GM11168 (cell line): ENCODE results near the gene NEGR1.

Source experiments
- in situ Hi-C: fragments of 300-500 bp; cut with MboI; formaldehyde crosslinking; loops from one replicate; pipeline ENCODE4 v1.12.0; 2022; ENCODE audit warnings: low sequenced_read_pairs; ENCODE audit not compliant: unreplicated experiment

Gene NEGR1

DNA sequence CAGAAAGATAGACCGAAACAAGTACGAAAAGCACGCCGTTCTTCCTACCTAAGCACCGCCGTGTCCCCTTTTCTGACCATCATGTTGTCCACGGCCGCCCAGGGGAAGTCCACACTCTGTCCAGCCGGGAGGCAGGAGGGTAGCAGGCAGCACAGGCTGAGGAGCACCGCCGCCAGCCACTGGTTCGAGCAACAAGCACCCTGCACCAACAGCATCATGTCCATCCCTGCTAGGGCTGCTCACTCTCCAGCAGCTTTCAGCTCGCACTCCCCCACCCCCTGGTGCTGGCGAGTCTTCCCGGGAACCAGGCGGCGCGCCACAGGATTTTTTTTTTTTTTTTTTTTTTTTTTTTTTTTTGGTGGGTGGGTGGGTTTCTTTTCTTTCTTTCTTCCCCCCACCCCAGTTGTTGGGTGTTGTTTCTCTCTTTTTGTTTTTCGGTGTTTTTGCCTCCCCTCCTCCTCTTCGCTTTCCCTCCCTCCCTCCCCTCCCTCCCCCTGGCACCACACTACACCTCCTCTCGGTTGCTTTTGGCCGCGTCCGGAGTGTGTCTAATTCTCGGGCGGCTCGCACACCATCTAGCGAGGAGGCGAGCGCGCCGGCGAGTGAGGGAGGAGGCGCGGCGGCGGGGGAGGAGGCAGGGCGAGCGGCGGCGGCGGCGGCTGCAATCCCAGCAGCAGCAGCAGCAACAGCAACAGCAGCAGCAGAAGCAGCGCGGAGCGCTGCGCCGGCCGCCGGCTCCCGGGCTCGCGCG lies at the start of gene NEGR1:
Gene NEGR1, minus strand, starts transcription at position 269 of the 751 bp plus-strand sequence.
- in situ Hi-C loops: no loop called here

DNA sequence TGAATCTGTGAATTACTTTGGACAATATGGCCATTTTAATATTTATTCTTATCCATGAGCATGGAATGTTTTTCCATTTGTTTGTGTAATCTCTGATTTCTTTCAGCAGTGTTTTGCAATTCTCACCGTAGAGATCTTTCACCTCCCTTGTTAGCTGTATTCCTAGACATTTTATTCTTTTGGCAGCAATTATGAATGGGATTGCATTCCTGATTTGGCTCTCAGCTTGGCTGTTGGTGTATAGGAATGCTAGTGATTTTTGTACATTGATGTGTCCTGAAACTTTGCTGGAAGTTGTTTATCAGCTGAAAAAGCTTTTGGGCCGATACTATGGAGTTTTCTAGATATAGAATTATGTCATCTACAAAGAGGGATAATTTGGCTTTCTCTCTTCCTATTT lies 44.2 kb upstream of the NEGR1 start:
- in situ Hi-C loops: no loop called here

DNA sequence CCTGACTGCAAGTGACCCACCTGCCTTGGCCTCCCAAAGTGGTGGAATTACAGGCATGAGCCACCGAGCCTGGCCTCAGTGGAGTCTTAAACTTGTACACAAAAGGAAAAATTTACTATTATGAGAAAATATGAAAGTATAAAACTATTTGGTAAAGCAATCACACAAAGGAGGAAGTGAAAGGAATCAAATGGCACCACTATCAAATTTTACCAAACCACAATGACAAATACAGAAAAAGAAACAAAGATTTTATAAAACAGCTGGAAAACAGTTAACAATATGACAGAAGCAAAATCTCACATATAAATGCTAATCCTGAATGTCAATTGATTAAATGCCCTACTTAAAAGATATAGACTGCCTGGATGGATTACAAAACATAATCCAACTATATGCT lies 42.1 kb upstream of the NEGR1 start:
- in situ Hi-C loops: no loop called here

DNA sequence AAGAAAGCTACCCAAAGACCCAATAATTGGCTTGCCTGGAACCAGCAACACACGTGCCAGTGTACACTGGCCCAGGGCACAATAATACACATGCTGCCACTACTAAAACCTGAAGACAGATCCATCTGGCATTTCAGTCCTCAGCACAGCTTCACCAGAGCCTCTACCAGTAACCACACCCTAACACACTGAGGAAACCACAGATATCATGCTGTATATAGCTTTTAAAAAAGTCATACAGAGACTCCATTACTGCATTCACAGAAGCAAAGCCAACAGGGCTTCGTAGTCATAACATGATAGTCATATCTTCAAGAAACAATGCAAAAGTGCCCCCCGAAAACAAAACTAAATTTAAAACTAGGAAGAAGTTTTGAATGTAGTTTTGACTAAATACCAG lies 40.6 kb upstream of the NEGR1 start:
- in situ Hi-C loops: no loop called here

DNA sequence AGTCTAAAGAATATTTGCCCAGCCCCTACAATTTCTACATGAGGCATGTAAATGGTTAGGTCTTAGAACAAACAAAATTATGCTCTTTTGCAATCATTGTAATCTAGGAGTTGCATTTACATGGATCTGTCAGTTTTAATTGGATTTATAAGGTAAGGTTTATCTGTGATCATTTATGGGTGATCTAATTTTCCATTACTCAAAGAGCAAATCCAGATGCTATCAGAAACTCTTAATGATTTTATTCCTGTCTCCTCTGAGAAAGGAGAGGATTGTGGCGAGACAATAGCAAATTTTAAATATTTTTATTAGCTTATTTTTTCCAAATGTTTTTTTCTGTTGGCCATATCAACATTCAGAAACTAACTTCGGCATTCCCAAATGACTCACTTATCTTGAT lies 14.2 kb upstream of the NEGR1 start:
- in situ Hi-C loops: loop anchor here (10.0 kb wide), 1 partner anchor 58 kb away; no protein-coding TSS in a partner anchor

DNA sequence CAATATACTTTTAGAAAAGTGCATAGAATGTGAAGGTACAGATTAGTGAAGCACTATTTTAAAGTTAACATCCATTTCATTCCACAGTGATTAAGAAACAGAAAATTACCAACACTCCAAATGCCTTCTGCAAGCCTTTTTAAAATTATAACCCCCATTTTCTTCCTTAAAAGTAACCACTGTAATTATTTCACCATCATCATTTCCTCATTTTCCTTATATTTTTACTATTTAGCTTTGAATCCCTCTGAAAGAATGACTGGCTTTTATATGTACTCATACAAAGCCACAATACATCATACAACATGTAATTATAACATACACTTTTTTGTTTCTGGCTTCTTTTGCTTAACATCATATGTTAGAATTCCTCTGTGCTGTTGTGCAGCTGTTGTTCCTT lies 6.5 kb upstream of the NEGR1 start:
- in situ Hi-C loops: no loop called here

DNA sequence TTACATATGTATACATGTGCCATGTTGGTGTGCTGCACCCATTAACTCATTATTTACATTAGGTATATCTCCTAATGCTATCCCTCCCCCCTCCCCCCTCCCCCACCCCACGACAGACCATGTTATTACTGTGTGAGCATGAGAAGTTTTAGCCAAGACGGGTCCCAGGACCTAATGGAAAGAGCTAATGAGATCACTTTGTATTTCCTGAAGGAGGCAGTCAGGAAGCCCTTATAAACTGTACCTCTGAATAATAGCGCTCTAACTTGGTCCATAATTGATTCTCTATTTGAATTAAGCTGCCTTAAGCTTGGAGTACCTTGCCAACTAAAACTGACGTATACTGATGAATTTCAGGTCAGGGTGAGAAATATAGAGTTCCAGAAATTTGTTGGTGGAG lies 4.1 kb upstream of the NEGR1 start:
- in situ Hi-C loops: no loop called here

DNA sequence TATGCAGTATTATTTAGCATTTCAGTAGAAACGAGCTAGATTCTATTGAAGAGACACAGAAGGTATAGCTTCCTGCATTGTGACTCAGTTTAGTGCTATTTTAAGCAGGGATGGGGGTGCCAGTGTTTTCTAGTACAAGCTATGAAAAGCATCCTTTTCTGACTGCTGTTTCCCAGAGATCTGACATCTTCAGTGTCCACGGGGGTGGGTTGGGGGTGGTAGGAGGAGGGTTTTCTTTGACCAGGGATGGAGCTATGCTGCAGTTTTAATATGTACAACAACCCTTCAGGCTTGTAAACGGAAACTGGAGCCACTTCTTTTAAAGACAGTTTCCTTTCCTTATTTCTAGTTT lies 2.7 kb upstream of the NEGR1 start:
- in situ Hi-C loops: no loop called here

DNA sequence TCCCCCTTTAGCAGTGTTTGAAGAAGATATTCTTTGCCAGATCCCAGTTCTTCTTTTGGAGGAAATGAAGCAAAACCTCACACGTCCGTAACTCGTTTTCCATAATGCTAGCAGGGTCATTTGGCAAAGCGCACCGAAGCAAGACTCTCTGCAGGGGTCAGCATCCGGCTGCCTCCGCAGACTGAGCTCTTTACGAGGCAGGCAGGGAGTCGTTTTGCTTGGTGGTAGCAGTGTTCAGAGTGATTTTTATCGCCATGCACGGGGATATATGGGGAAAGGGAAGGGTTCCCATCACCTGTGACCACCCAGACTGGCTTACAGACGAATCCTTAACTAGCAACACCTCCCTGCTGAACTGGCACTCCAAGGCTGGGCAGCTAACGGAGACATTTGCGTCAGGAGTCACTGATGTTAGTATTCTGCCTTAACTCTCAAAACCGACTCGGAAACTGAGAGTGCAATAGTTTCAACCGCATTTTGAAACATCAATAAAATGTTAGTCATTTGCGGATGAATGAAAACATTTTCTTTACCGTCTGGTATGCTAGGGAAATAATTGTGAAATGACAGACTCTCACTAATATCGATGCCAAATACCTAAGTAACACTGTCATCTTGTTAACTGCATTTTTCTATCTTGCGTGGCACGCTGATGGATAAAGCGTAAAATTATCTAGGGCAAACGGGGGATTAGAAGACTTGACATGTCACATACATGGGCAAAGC lies 2.2 kb upstream of the NEGR1 start:
- in situ Hi-C loops: no loop called here

DNA sequence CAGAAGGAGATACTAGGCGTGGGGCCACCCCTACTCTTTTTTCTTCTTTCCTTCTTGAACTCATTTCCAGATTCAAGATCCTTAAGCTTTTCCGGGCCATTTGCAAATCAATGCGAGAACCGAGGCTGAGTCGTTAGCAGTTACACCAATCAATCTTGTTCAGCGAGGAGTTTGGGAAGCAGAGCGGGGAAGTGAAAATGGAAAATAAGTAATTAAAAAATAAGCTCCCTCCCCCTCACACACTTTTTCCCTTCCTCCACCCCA lies 1.7 kb upstream of the NEGR1 start:
- in situ Hi-C loops: no loop called here

DNA sequence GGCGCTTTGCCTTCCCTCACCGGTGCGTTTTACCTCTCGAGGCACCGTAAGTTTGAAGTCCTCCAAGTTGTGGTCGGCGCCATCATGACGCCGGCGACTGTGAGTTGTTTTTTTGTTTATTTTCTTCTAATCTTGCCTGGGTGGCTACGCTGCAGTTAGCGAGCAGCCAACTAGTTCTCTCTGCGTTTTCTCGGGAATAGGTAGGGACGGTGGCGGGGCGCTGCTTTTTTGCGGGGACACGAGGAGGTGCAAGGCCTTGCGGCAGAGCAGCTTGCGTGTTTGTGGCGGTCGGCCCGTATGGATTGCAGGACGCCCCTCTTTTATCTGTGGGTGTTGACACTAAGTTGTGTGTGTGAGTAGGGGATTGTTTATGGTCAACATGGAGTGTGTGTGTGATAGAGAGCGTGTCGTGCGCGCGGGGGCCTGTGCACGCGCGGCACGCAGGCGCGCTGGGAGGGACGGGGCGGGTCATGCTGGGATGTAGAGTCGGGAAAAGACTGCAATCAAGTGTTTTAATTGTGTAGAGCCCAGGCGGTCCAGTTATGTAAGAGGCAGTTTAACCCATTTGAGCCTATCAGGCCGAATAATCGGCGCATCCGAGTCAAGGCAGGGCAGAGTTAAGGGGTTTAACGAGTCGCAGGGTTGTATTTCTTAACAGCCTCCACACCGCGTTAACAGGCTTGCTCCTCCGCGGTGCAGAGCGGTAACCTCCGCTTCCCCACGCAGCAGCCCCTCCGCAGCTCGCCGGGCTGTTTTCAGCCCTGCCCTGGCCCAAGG lies 1.2 kb upstream of the NEGR1 start:
- in situ Hi-C loops: no loop called here

DNA sequence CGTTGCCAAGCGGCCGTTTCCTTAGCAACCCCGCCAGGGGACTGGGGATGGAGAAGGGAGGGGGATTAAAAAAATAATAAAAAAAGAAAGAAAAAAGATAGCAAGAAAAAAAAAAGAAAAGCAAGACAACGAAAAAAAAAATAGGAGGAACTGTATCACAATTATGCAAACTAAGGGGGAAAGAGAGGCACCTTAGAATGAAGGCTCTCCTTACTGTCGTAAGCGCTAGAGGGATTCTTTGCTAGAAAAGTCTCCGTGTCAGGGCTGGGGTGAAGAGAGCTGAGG lies 625 bp upstream of the NEGR1 start:
- in situ Hi-C loops: no loop called here

DNA sequence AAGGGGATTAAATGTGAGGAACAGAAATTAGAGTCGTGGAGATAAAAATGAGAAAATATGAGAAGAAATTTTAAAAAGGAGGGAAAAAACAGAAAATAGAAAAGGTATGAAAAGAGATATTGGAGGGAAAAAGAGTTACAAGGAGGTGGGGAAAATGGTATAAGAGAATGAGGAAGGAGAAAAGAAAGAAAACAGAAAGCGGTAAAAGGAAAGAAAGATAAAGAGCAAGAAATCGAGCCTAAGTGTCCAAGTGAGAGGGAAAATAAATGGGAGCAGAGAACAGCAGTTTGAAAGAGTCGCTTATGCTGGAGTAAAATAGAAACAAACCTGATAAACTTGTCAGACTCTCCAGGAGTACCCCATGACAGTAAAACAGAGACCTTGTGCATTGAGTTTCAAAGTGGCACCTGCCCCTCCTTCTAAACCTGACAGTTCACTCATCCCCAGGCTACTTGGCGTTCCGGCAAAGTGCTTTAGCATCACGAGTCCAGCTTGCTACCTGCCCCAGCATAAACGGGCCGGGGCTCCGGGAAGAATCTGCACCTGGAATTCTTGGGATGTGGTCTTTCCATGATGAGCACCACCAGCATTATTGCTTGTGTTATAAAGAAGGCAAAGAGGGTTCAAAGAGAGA lies 585 bp downstream of the NEGR1 start:
- in situ Hi-C loops: no loop called here

DNA sequence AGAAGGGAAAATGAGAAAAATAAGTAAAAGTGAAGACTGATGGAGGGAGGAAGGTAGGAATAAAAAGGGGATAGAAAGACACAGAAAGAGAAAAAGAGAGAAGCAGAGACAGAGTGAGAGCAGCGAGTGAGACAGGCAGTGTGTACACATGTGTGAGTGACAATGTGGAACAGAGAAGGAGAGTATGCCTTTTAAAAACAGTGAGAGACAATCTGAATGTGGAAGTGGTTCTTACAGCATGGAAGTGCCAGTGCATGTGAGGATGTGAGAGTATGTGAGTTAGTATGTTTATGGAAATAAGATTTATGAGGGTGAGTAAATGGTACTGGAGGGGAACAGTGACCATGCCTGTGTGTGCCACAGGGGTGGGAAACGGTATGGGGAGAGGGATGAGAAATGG lies 1.2 kb downstream of the NEGR1 start:
- in situ Hi-C loops: no loop called here

DNA sequence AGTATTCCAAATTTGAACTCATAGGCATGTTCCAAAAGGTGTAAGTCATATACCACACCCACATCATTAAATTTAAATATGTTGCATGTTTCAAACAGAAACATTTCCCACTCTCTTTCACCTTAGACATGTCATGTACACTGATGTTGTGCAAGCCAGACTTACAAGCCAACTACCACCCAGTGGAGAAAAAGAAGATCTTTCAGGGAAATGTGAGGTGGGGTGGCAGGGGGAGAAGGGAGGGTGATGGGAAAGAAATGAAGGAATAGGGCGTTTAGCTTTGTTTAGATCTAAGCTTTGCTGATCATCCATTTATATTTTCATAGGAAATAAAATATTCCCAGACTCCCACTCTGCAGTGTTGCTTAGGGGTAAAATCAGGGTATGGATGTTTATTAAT lies 1.6 kb downstream of the NEGR1 start:
- in situ Hi-C loops: no loop called here

DNA sequence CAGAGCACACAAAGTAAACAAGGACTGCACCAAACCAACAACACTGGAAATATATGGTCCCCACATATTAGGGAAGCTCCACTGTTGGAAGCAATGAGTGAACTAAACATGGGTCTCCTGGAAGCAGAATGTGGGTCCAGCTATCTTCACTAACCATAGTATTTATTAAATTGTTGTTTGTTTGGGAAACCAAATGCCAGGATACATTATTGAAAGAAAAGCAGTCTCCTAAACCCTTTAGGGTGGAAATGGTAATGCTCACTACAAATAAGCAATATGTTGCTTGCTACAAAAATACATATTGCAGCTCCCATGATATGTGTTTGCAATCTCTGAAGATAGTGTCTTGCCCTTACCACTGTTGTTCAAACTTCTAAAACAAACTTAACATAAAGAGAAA lies 2.2 kb downstream of the NEGR1 start:
- in situ Hi-C loops: no loop called here

DNA sequence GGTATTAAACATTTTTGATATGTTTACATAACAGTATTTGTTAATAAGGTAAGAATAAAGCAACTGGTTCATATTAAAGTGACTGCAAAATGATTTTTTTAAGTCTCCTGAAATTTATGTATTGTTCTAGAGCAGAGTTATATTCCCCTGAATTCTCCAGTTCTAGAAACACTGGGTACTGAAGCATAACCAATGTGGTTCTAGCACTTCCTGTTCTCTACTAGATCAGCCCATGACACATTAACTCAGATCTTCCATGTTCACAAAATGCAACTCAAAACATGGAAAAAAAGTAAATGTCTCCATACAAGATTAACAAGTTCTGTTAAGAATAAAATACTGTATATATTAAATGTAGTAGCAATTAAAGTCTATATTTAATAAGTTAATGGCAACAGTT lies 3.9 kb downstream of the NEGR1 start:
- in situ Hi-C loops: no loop called here

DNA sequence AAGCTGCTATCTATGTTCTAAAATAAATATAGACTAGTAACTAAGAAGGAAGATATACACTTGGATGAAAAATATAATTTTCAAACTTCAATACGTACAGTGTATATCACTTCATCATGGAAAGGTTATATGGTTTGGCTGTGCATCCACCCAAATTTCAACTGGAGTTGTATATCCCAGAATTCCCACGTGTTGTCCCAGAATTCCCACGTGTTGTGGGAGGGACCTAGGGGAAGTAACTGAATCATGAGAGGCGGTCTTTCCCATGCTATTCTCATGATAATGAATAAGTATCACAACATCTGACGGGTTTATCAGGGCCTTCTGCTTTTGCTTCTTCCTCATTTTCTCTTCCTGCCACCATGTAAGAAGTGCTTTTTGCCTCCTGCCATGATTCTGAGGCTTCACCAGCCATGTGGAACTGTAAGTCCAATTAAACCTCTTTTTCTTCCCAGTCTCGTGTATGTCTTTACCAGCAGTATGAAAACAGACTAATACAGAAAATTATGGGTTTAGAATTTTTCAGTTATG lies 10.7 kb downstream of the NEGR1 start:
- in situ Hi-C loops: no loop called here

DNA sequence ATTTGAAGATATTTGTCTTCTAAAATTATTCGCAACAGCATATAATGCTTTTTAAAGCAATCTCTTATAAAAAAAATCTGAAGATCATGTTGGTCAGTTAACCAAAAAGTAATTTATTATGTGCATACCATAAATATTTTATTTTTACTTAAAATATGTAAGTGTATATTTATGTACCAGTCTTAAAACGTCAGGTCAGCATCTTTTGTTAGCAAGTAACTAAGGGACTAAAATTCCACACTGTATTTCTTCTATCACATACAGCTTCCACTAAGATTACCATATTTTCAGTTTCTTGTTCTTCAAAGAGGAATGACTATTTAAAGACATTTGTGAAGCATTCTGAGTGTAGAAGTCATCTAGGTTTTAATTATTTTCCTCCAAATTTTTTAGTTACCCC lies 19.6 kb downstream of the NEGR1 start:
- in situ Hi-C loops: no loop called here

DNA sequence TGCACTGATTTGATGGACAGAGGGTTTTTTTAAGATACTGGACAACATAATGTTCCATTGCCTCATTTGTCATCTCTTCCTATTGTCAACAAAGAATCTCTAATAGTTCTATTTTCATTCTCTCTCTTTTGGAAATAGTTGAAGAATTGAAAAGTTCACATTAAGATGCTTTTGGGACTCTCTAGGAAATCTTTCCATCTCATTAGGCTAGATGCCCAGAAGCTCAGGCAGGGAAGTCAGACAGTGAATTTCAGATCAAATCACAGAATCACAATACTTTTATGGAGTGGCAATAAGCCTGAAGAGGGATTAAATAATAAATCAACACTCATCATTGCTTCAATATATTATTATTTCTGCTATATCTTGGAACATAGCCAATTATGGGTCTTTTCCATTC lies 29.2 kb downstream of the NEGR1 start:
- in situ Hi-C loops: no loop called here

DNA sequence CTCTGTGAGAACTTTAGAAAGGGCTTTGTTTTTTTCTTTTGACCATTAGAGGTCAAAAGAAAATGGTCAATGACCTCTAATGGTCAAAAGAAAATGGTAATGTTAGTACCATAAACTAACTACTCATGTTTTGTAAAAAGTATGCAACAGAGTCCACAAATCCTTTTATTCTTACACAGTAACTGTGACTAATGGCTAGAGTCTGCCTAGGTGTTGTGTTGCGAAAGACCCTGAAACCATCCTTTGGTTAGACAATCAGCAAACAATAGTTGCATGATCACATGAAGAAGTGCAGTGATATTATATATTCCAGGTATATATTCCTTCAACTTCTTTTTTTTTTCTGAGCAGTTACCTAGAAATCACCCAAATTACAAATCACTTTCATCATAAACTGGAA lies 40.9 kb downstream of the NEGR1 start:
- in situ Hi-C loops: no loop called here
